Embryonic facial prominence (tissue), 1 donor: ENCODE data around the gene GLI2.

Experiments
- DNase-seq: peaks from one replicate; pipeline ENCODE4 v3.0.0-alpha.2; 2016; ENCODE audit errors: extremely low spot score

Gene GLI2

DNA sequence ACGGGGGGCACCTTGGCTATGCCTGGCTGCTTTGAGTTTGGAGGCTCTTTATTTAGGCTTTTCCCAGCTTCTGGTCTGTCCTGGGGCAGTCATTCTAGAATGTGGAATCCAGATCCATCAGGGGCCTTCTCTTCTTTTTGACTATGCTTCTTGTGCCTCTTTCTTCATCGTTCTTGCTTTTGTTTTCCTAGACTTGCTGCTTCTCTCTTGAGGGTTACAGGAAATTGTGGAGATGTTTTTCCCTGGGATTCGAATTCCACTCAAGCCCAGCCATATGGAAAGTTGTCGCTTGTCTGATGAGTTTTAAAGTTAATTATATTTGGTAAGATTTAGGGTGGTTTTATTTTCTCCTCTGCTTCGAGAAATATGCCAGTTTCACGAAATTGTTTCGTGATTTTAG lies 2.4 kb downstream of the GLI2 start:
- no peak for DNase-seq

DNA sequence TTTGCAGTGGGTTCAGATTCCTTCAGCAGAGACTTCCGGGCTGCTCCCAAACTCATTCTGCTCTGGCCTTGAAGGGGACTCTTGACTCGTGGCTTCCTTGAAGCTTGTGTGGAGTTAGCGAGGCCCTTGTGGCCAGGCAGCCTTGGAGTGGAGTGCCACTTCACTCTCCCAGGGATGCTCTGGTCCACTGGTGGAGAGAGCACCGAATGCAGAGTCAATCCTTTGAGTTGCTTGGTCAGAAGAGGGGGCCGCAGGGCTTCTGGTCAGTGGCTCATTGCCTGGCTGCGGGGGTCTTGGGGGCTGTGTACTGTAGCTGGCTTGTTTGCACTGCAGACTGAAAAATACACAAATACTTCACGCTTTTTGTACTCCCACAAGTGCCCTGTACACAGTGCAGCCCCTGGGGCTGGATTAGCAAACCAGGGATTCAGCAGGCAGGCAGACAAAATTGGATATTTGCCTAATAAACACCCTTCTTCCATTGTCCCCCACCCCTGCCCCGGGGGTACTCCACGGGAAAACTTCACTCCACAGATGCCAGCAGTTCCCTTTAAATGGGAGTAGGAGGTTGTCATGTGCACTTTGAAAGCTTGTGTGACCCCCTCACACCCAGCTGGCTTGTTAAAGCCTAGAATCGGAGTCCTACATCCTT lies 3.2 kb downstream of the GLI2 start:
- no peak for DNase-seq

DNA sequence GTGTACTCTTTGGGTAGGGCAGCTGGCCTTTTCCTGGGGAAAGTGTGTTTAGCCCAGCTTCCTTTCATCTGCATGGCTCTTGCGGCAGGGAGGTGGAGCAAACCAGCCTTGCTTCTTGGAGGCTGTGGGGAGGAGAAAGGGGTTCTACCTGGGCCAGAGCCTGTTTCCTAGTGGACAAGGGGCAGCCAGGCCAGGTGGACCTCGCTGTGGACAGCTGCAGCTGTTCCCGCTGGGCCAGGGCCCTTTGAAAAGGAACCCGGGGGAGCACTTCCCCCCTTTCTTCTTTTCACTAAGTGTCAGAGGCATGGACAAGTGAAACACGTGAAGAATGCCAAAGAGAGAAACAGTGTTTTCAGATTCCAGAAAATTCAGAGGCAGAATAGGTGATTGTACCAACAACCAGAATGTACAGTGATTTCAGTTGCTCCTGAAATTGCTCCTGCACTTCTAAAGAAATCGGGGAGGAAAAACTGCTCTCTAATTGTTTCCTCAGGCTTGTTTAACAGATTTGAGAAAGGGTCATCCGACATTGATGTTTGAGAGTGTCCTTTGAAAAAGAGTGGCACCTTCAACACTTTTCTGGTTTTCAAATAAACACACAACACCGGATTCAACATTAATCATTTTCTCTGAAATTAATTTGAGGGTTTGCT lies 3.9 kb downstream of the GLI2 start:
- no peak for DNase-seq

DNA sequence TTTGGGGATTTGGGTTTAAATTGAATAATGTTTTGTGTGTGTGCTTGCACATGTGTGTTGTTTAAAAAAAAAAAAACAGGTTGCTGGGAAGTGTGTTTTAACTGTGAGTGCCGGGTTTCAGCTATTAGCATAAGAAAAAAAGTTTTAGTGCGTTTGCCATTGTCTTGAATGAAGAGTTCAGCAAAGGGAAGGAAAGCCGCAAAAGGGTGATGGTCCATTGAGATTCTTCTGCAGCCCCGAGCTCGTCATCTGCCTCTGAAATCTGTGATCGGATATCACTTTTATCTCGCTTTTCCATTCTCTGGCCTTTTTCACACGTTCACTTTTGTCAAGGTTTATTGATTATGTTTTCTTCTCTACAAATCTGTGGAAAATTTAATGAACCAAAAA lies 4.7 kb downstream of the GLI2 start:
- no peak for DNase-seq

DNA sequence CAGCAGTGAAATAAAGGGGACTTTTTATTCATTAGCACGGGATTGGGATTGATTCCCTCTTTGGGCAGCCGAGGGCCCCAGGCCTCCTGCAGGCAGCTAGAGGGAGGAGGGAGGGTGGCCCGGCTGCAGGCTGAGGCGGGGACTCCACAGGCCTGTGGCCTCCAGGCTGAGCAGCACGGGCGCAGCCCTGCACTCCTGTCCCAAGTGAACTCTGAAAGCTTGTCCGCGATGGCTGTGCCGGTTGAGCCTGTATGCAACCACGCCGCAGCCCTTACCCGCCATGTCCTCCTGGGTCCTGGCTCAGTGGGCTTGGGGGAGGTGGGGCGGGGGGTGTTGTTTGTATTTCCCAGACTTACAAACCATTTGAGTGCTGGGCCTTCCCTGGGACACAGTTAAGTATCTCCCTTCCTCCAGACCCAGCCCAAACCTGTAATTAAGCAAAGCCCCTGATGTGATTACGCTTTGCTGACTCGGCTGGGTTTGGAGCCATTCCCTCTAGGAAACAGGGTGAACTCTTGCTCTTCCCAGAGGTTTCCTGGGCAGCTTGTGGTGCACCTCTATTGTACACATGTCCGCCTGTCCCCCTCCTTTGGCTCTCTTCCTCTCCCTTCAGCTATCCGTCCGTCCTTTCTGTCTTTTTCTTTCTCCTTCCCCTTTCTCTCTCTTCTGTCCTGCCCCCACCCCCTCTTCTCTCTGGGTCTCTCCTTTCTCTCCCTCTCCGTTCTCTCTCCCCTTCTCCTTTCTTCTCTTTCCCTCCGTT lies 5.3 kb downstream of the GLI2 start:
- DNase-seq = no peak

DNA sequence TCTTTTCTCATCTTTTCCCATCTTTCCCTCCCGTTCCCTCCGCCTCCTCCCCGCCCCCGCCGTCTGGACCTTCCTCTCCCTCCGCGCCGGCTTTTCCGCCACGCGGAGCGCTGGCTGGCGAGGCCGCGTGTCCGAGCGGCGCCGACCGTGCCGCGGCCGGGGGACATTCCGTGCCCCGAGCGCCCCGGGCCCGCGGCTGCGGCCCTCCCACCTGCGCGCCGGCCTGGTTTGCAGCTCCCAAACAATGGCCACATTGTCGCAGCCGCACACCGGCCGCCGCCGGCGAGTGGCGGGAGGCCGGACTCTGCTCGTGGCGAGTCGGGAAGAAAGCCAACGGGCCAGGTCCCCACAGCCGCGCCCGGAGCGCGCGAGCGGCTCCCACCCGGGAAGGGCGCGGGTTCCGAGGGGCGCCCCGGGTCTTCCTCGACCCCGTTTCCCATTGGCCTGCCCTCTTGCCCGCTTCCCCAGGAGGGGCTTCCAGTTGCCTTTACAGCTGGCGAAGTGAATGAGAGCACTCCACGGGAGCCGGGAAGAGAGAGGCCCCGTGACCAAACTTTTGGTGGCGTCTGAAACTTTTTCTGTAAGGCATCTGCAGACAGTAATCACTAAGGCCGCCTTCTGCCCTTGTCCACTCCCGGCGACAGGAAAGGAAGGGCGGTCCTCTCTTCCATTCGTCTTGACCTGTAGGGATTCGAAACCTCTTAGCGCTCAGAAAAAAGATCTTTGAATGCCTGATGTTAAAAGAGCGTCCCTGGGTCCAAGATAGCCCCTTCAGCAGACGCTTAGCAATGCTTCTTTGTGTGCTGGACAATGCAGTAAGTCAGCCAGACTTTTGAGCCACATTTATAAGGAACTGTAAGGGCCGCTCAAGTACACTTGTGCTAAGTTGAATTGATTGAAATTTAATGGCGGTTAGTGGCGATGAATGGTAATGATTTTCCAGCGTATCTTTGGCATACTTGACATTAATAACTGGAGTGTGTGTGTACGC lies 6.2 kb downstream of the GLI2 start:
- DNase-seq = no peak

DNA sequence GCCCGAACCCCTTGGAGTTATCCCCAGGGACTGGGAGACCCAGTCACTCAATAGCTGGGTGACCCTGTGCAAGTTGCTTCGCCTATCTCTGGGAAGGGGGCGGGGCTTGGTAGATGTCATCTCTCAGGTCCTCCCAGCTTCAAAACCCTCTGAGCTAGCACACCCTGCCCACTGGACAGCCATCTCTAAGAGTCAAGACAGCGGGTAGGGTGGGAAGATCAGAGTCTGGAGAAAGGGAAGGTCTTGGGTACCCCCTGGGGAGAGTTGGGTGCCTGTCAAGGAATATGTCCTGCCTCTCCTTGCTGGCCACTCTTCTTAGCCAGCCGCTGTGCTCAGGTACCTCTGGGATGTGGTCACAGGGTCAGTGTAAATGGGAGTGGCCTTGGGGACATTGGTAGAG lies 8.0 kb downstream of the GLI2 start:
- no peak for DNase-seq

DNA sequence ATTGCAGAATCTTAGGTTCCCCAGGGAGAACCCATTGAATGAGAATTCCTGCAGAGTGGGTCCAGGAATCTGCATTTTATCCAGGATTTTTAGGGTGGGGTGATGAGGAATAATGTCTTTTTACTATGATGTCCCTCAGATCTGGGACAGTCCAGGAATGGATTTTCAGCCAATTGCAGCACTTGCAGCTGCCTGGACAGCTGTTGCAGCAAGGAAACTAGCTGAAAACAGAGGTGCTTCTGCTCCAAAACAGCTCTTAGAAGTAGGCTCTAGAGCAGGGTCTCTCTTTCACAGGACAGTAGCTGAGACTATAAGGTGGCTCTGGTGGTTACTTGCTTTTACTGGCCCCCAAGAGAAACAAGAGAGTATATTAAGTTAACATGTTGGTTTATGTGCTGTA lies 9.1 kb downstream of the GLI2 start:
- no peak for DNase-seq

DNA sequence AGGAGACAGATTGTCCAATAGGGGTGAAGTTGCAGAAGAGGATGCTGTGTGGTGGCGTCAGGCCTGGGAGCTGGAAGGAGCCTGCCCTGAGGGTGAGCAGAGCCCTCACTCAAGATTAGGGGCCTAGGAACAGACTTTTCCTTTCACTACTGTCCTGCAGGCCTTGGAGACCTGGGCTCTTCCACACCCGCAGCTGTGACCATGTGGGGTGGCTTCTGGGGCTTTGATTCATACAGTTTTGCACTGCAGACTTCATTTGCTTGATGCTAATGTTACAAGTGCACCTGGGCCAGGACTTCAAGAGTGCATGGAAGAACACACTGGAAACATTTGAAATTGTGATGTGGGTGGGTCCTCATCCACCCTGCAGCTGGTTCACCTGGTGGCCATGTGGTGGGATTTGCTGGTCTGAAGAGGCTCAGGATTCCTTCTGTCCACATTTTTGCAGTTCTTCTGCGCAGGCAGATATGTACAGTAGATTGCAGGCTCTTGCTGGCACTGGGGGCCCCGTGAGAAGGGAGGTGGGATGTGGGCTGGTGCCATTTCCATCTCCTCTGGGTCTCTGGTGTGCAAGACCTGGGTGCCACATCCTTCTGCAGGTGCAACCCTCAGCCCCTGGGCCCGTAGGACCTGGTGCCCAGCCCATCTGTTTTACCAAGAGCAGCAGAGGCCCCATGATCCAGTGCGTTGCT lies 9.9 kb downstream of the GLI2 start:
- no peak for DNase-seq

DNA sequence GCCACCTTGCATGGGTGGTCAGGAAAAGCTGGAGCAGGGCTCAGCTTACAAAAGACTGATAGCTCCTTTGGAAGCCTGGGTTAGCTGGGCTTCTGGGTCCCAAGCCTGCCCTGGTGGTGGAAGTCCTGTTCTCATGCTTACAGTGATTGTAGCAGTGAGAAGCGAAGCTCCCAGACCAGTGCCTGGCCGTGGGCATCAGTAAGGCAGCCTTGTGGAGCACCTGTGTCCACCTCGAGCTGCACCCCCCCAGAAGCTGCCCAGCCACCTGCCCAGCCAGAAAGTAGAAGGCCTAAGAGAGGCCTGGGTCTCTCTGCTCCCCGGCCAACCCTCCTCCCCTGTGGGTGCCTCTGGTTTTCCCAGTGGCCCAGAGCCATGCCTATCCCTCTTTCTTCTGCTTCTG lies 10.5 kb downstream of the GLI2 start:
- DNase-seq = no peak

DNA sequence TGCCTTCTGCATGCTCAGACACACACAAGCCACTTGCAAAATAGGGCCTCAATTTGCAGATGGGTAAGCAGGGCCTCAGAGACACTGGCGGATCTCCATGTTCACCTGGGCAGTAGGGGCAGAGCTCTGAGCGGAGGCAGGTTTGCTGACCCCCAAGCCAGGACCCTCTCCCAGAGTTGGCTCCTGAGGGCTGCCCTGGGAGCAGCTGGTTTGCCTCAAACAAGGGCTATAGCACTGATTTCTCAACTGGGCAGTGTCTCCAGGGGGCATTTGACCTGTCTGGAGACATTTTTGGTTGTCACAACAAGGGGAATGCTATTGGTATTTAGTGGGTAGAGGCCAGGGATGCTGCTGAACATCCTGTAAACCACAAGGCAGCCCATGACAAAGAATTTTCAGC lies 11.6 kb downstream of the GLI2 start:
- DNase-seq = no peak

DNA sequence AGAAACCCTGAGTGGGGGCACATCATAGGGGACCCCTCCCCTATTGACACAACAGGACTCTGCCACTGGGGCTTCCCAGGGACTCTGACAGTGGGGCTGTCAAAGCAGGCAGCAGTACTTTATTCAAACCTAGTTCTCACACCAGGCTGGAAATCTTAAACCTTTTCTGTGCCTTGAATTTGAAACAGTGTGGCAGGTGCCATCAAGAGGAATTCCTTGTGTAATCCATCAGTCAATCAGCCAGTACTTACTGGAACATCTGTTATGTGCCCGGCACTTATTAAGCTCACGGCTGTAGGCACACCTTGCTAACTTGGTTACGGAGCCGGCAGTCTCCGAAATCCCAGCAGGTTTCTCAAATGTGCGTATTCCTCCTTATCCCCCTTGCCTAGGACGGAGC lies 12.0 kb downstream of the GLI2 start:
- DNase-seq = no peak

DNA sequence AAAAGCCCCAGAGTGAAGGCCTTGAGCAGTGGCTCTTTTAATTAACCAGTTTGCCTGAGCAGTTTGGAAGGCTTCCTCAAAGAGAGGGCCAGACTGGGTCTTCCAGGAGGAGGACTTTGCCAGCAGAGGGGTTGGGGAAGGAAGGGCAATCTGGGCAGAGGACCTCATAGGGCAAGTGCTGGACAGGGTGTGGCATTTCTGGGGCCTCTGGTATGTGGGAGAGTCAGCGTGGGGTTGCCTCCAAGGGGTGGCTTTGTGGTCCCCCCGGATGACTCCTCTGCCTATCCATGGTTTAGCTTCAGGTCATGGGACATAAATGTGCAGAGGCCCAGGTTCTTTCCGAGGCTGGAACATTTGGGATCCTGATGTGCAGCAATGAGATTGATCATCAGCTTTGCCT lies 12.6 kb downstream of the GLI2 start:
- no peak for DNase-seq

DNA sequence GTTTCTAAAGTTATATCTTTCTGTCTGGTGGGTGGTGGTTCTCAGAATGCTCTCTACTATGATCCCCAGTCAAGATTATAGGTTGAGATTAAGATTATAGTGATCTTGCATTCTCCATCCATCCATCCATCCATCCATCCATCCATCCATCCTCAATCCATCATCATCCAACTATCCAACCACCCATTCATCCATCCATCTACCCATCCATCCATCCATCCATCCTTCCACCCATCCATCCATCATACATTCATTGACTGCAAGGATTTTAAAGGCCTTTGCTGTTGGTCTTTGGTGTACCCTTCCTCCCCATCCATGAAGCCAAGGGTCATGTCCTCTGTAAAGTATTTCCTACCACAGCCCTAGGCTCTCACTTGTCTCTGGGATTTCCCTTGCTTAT lies 13.1 kb downstream of the GLI2 start:
- DNase-seq = no peak

DNA sequence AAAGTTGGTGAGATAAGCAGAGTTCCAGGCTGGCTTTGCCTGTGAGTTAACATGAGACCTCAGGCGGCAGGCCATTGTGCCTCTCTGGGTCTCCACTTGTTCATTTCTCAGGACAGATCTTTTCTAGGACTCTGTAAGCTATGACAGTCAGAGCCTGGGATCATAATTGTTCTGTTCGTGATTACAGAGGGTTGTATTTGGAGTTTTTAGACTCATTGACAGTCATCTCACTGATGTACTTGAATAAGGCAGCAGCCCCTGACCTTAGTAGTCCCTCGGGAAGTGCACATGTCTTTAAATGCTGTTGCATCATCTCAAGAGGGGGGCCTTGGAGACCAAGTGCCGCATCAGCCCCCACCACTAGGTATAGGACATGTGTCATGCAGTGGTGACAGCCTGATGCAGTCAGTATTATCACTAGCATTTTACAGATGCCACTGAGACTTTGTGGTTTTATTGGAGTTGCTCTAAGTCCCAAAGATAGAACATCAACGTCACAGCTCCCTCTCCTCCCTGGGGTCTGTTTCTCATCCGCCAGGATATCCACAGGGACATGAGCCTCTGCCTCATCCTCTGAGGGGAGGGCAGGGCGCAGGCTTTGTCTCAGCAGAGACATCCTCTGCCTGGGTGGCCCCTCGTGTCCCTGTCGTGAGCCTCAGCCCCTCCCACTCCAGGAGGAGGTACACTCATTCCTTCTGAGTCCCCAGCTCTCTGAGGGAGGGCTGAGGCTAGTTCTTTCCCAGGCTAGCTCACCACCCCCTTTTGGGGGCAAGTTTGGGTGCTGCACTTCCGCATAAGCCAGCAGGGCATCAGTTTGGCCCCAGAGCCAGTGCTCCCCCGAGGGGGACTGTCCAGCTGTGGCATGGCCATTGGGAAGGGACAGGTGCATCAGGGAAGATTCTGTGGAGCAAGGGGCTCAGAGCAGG lies 14.1 kb downstream of the GLI2 start:
- DNase-seq = no peak

DNA sequence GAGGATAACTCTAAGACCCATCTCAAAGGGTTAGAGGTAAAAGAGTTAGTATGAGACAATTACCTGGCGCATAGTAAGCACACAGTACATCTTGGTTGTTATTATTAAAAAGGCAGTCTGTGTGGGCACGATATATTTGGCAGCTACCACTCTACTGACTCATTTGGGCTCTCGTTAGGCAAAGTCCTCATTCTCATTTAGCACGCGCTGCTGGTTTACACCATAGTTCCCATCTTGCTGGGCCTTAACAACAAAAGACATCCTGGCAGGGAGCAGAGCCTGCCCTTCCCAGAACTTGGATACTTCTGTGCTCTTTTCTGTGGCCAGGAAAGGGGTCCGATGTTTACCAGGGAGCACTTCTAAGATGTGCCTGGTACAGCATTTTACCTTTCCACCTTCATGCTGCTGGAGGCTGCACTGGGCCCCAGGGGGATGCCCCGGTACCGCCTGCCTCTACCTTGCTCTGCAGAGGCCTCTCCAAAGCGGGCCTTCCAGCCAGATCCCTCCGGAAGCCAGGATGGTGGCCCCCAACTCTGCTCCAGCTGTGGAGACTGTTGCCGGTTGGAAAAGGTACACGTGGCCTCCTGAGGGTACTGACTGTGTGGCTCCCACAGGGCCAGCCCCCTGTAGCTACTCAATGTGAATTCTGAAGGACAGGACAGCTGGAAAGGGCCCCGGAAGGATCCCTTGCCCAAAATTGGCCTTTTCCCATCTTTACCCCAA lies 15.0 kb downstream of the GLI2 start:
- no peak for DNase-seq

DNA sequence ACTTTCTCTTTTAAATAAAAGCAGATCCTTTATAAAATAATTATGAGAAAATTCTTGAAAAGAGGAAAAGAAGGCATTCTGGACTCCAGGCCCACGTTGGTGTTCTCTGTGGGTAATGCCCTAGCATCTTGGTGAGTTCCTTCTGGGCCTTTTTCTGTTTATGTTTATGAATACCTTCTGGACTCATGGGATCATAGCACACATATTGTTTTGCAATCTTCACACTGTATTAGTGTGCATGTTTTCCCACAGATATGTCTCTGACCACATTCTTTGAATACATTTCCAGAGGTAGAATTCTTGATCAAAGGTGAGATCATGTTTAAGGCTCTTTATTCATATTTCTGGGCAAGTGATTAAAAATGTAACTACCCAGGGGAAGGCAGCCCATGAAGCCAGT lies 15.9 kb downstream of the GLI2 start:
- DNase-seq = no peak

DNA sequence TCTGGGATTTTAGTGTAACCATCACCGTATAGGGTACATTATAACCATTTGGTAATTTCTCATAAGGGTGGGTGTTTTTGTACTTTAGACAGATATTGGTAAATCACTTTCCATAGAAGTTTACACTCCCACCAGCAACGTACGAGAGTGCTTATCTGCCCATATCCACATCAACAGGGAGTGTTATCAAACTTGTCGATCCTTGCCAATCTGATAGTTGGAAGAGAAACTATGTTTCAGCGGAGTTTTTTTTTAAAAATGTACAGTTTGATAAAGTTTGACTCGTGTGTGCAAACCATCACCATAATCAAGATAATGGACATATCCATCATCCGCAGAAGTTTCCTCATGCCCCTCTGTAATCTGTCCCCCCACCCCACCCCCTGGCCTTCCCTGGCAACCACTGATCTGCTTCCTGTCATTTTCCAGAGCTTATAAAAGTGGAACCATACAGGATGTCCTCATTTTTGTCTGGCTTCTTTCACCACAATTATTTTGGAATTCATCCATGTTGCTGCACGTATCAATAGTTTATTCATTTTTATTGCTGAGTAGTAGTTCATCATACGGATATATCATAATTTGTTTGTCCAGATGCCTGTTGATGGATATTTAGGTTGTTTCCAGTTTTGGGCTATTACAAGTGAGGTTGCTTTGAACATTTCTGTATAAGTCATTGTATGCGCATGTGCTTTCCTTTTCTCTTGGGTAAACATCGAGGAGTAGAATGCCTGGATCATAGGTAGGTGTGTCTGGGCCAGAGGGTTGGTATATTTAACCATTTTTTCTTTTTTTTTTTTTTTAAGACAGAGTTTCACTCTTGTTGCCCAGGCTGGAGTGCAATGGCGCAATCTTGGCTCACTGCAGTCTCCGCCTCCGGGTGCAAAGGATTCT lies 18.6 kb downstream of the GLI2 start:
- DNase-seq = no peak
